Endodermal cell (in vitro differentiated cells): Measurements from ENCODE around the gene KRTAP10-2. TPM values are rescaled to one million over a fixed set of nuclear protein-coding genes. Genes with fewer than 3 reads are reported as not detected.

Experiments used
- DNase-seq: peaks from one replicate; pipeline ENCODE4 v3.0.0-alpha.2; 2017
- H3K27ac ChIP-seq: 2 replicates; pipeline ENCODE4 v1.5.1; 2013; ENCODE audit warnings: mild to moderate bottlenecking, low read depth, low read length, moderate library complexity
- H3K27me3 ChIP-seq: 2 replicates; pipeline ENCODE4 v1.6.1; 2013; ENCODE audit warnings: mild to moderate bottlenecking, low read length, moderate library complexity; ENCODE audit not compliant: insufficient read depth, control insufficient read depth, poor library complexity, severe bottlenecking
- H3K36me3 ChIP-seq: 2 replicates; pipeline ENCODE4 v1.7.0; 2013; ENCODE audit warnings: mild to moderate bottlenecking, low read length, moderate library complexity; ENCODE audit not compliant: control insufficient read depth, insufficient read depth
- H3K4me1 ChIP-seq: one replicate; pipeline ENCODE4 v1.7.0; 2013; ENCODE audit warnings: low read length; ENCODE audit not compliant: control insufficient read depth, insufficient read depth
- H3K4me3 ChIP-seq: 2 replicates; pipeline ENCODE4 v1.5.1; 2013; ENCODE audit warnings: mild to moderate bottlenecking, low read length, moderate library complexity
- H3K9ac ChIP-seq: 2 replicates; pipeline ENCODE4 v1.6.1; 2013; ENCODE audit warnings: mild to moderate bottlenecking, low read length, moderate library complexity; ENCODE audit not compliant: poor library complexity, severe bottlenecking; ENCODE audit errors: extremely low read depth
- H3K9me3 ChIP-seq: 2 replicates; pipeline ENCODE4 v1.6.1; 2013; ENCODE audit warnings: mild to moderate bottlenecking, low read length, moderate library complexity; ENCODE audit not compliant: control insufficient read depth
- H3K27ac Mint-ChIP-seq: 2 replicates; pipeline ENCODE4 v1.8.0; 2020; ENCODE audit warnings: mixed read lengths
- H3K27me3 Mint-ChIP-seq: 2 replicates; pipeline ENCODE4 v1.8.0; 2021; ENCODE audit warnings: mild to moderate bottlenecking, mixed read lengths; ENCODE audit not compliant: insufficient read depth
- H3K36me3 Mint-ChIP-seq: 2 replicates; pipeline ENCODE4 v1.8.0; 2020; ENCODE audit warnings: low read depth, mixed read lengths
- H3K4me1 Mint-ChIP-seq: 2 replicates; pipeline ENCODE4 v1.8.0; 2020; ENCODE audit warnings: mixed read lengths
- H3K4me3 Mint-ChIP-seq: 2 replicates; pipeline ENCODE4 v1.8.0; 2020; ENCODE audit warnings: mild to moderate bottlenecking, moderate library complexity, mixed read lengths
- H3K9me3 Mint-ChIP-seq: 2 replicates; pipeline ENCODE4 v1.8.0; 2020; ENCODE audit warnings: mild to moderate bottlenecking, mixed read lengths
- CTCF ChIP-seq: fragments of 200-600 bp; sonication (generic); conservative IDR thresholded peaks from 2 replicates; pipeline ENCODE4 v1.5.0; 2021; ENCODE audit warnings: antibody characterized with exemption, mild to moderate bottlenecking
- WGBS, 2 experiments: methylation state at CpG; one replicate each; pipeline versions ENCODE4 v1.1.5 to v1.1.7; 2013; ENCODE audit warnings: missing lambda C conversion rate in 2 of 2, mixed read lengths in 1 of 2; ENCODE audit not compliant: insufficient coverage in 1 of 2, insufficient read length in 1 of 2; 5-methylcytosine and 5-hydroxymethylcytosine counted together
- total RNA-seq, 2 donors: library from RNA; stranded (reverse); fragmentation: NEBNext Ultra II Directional in 1 of 2; extraction: Animal tissue kit (Norgen Biotek cat#: 25700) in 1 of 2; gene quantifications; 2 replicates in 1 of 2; 3 replicates in 1 of 2; pipeline ENCODE4 v1.2.1, GENCODE V29; 2021

The KRTAP10-2 gene
- total RNA-seq, 2 donors from 2014 or later: not detected

GRCh38 chr21:44599264-44600029 is 48.1 kb upstream of the KRTAP10-2 start:
- Histone ChIP-seq H3K9me3 (peaks cover 13% of the 10 kb centered on the region), H3K27me3 (no peaks in the 10 kb centered on the region), H3K4me3 (no peak overlapping the region), H3K27ac (no peak overlapping the region), H3K4me1 (no peaks in the 10 kb centered on the region), H3K36me3 (no peaks in the 10 kb centered on the region), H3K9ac (no peak overlapping the region)
- Mint-ChIP-seq H3K9me3 (peaks cover 2% of the 10 kb centered on the region), H3K27ac (no peak overlapping the region), H3K4me3 (no peak overlapping the region), H3K4me1 (peaks cover 9% of the 10 kb centered on the region), H3K36me3 (no peaks in the 10 kb centered on the region), H3K27me3 (no peaks in the 10 kb centered on the region)
- no peak for DNase-seq
- WGBS, 2 experiments: 83 to 96% methylated on average over 5 to 8 of the region's 8 CpGs
- TF ChIP-seq CTCF: no peak

- H3K4me1 Mint-ChIP-seq: peaks cover 18% of the 10 kb centered on the region
- TF ChIP-seq CTCF: no peak
- no peak overlapping the region for H3K9ac ChIP-seq
- H3K27ac Mint-ChIP-seq: no peak overlapping the region
- no peaks in the 10 kb centered on the region for H3K27me3 ChIP-seq
- no peaks in the 10 kb centered on the region for H3K27me3 Mint-ChIP-seq
- no peak overlapping the region for H3K4me3 ChIP-seq
- WGBS, 2 experiments: 74 to 82% methylated on average over 8 to 11 of the region's 11 CpGs
- DNase-seq: peak; percentile 56
- H3K9me3 Mint-ChIP-seq: no peaks in the 10 kb centered on the region
- no peaks in the 10 kb centered on the region for H3K4me1 ChIP-seq
- H3K4me3 Mint-ChIP-seq: no peak overlapping the region
- H3K9me3 ChIP-seq: peaks cover 13% of the 10 kb centered on the region
- no peaks in the 10 kb centered on the region for H3K36me3 Mint-ChIP-seq
- peak overlapping the region; percentile 40 for H3K27ac ChIP-seq
- H3K36me3 ChIP-seq: no peaks in the 10 kb centered on the region
These were observed 46.8 kb upstream of the KRTAP10-2 start for GRCh38 chr21:44598061-44598460.

- H3K9ac ChIP-seq: no peak overlapping the region
- H3K27me3 ChIP-seq: no peaks in the 10 kb centered on the region
- Mint-ChIP-seq H3K4me1 (peaks cover 18% of the 10 kb centered on the region), H3K36me3 (no peaks in the 10 kb centered on the region), H3K9me3 (no peaks in the 10 kb centered on the region), H3K4me3 (no peak overlapping the region), H3K27ac (no peak overlapping the region), H3K27me3 (no peaks in the 10 kb centered on the region)
- H3K4me3 ChIP-seq: no peak overlapping the region
- no peaks in the 10 kb centered on the region for H3K4me1 ChIP-seq
- H3K27ac ChIP-seq: no peak overlapping the region
- no peak for TF ChIP-seq CTCF
- H3K9me3 ChIP-seq: peaks cover 13% of the 10 kb centered on the region
- 92% methylated on average over 7 to 9 of the region's 9 CpGs for WGBS, 2 experiments
- H3K36me3 ChIP-seq: no peaks in the 10 kb centered on the region
- no peak for DNase-seq
These were observed 44.9 kb upstream of the KRTAP10-2 start for GRCh38 chr21:44596068-44596725.
